ENCODE data around the gene ISCA2.

DNA sequence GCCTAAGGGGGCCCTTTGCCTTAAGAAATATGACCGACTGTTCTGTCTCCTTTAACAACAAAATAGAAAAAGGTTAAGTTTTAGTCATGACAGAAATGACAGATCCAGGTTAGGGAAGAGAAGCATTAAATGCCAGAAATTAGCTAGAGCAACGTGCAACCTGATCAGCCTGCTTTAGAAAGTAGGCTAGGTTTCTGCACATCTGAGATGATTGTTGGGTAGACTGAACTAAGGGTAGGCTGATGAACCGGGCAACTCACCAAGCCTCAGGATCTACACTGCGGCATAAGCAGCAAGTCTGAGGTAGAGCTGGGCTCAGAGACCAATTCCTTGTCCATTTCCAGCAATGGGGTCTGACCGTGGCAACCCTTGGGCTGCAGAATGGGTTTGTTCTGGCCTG is 29.9 kb upstream of the ISCA2 start:
- TF ChIP-seq MYC (IDR thresholded peaks at IDR 0.05; ENCODE audit: low read depth, low read length) (no peak), POLR2AphosphoS5 (IDR thresholded peaks at IDR 0.05; ENCODE audit: insufficient read depth, low read depth, low read length) (no peak)
